NCI-H1417 treated with DMSO at 0.1 percent for 48 hours (cell line): Measurements from ENCODE around the gene CCDC88A.
"Not testable (repeated sequence)": the region's sequence is repeated elsewhere in the genome, so short reads cannot be mapped to it uniquely, and the experiment has no call there.

Source experiments
- DNase-seq: peaks from one replicate; lab custom pipeline; 2025; lab: John Stamatoyannopoulos, UW

The CCDC88A gene

GRCh38 chr2:55296393-55296792 is 123.3 kb downstream of the CCDC88A start:
- peak; percentile 55 for DNase-seq

GRCh38 chr2:55283083-55283482 is 136.6 kb downstream of the CCDC88A start:
- DNase-seq: no peak

GRCh38 chr2:55282110-55282917 is 137.3 kb downstream of the CCDC88A start:
- no peak for DNase-seq

- not testable (repeated sequence) for DNase-seq
These were observed 138.7 kb downstream of the CCDC88A start for GRCh38 chr2:55280851-55281546.

- DNase-seq: not testable (repeated sequence)
These were observed 139.7 kb downstream of the CCDC88A start for GRCh38 chr2:55279859-55280424.

- not testable (repeated sequence) for DNase-seq
These were observed 140.3 kb downstream of the CCDC88A start for GRCh38 chr2:55279214-55279835.

GRCh38 chr2:55277310-55277709 is 142.3 kb downstream of the CCDC88A start:
- DNase-seq: no peak

- DNase-seq: not testable (repeated sequence)
These were observed 145.3 kb downstream of the CCDC88A start for GRCh38 chr2:55274346-55274745.

GRCh38 chr2:55269645-55269990 is 150.0 kb downstream of the CCDC88A start:
- no peak for DNase-seq

- peak; percentile 90 for DNase-seq
These were observed 150.6 kb downstream of the CCDC88A start, which contains the start of gene MTIF2 for GRCh38 chr2:55268907-55269644. Gene MTIF2, minus strand, starts transcription at chr2:55269231. Its CDS starts 5,373 bp downstream, at chr2:55263858.

GRCh38 chr2:55268288-55268906 is 151.3 kb downstream of the CCDC88A start:
- DNase-seq: no peak

GRCh38 chr2:55259586-55259985 is 160.1 kb downstream of the CCDC88A start:
- not testable (repeated sequence) for DNase-seq

- no peak for DNase-seq
These were observed 166.8 kb downstream of the CCDC88A start for GRCh38 chr2:55252832-55253231.

- DNase-seq: no peak
These were observed 172.6 kb downstream of the CCDC88A start for GRCh38 chr2:55247025-55247424.

GRCh38 chr2:55245411-55245810 is 174.2 kb downstream of the CCDC88A start:
- no peak for DNase-seq

- no peak for DNase-seq
These were observed 177.0 kb downstream of the CCDC88A start for GRCh38 chr2:55242617-55243016.

GRCh38 chr2:55241582-55241981 is 178.1 kb downstream of the CCDC88A start:
- DNase-seq: not testable (repeated sequence)

- peak; percentile 59 for DNase-seq
These were observed 179.9 kb downstream of the CCDC88A start for GRCh38 chr2:55239656-55240222.
